Ascending aorta (tissue), 2 donors: ENCODE data around the gene MMEL1. TPM values are rescaled to one million over a fixed set of nuclear protein-coding genes. Genes with fewer than 3 reads are reported as not detected.

Experiments
- DNase-seq, 2 donors: peaks; one replicate each; pipeline ENCODE4 v3.0.0-alpha.2; 2019; ENCODE audit warnings: low spot score in 2 of 2
- H3K27ac ChIP-seq, 2 donors: fragments of 200-600 bp; sonication (generic); one replicate each; pipeline ENCODE4 v1.5.1; 2016 to 2017; ENCODE audit warnings: mild to moderate bottlenecking in 1 of 2
- H3K27me3 ChIP-seq: fragments of 200-600 bp; sonication (generic); one replicate; pipeline ENCODE4 v1.5.1; 2017
- H3K36me3 ChIP-seq, 2 donors: fragments of 200-600 bp; sonication (generic); one replicate each; pipeline ENCODE4 v1.5.1; 2016
- H3K4me1 ChIP-seq, 2 donors: fragments of 200-600 bp; sonication (generic); one replicate each; pipeline ENCODE4 v1.5.1; 2016 to 2017; ENCODE audit warnings: mild to moderate bottlenecking in 1 of 2
- H3K4me3 ChIP-seq, 2 donors: fragments of 200-600 bp; sonication (generic); one replicate each; pipeline ENCODE4 v1.5.1; 2016 to 2017; ENCODE audit warnings: mild to moderate bottlenecking in 1 of 2
- H3K9me3 ChIP-seq, 2 donors: fragments of 200-600 bp; sonication (generic); one replicate each; pipeline ENCODE4 v1.5.1; 2016
- intact Hi-C: fragments of 100-400 bp; cut with DNase I; formaldehyde crosslinking; loops from one replicate; pipeline ENCODE4 v1.15.1; 2023
- total RNA-seq: library from RNA; depleted of rRNA; stranded (reverse); fragments of >200 nt; gene quantifications from one replicate; pipeline ENCODE4 v1.1.0, GENCODE V29; 2016
- TF ChIP-seq, protein P1 (sequence below), 3 experiments: fragments of 200-600 bp in 2 of 3; fragments of 450-650 bp in 1 of 3; sonication (generic) in 2 of 3; IDR thresholded peaks; one replicate each; pipeline ENCODE4 v1.5.1; 2016 to 2019; ENCODE audit warnings: antibody characterized with exemption in 3 of 3, mild to moderate bottlenecking in 1 of 3, moderate library complexity in 1 of 3

Gene MMEL1
- total RNA-seq, 1 donor from 2014 or later, result not detected

GRCh38 chr1:2558420-2558819 lies 74.4 kb downstream of the MMEL1 start:
- H3K27ac ChIP-seq, result no peak overlapping the region
- TF ChIP-seq, protein P1, sequence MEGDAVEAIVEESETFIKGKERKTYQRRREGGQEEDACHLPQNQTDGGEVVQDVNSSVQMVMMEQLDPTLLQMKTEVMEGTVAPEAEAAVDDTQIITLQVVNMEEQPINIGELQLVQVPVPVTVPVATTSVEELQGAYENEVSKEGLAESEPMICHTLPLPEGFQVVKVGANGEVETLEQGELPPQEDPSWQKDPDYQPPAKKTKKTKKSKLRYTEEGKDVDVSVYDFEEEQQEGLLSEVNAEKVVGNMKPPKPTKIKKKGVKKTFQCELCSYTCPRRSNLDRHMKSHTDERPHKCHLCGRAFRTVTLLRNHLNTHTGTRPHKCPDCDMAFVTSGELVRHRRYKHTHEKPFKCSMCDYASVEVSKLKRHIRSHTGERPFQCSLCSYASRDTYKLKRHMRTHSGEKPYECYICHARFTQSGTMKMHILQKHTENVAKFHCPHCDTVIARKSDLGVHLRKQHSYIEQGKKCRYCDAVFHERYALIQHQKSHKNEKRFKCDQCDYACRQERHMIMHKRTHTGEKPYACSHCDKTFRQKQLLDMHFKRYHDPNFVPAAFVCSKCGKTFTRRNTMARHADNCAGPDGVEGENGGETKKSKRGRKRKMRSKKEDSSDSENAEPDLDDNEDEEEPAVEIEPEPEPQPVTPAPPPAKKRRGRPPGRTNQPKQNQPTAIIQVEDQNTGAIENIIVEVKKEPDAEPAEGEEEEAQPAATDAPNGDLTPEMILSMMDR (IDR thresholded peaks at IDR 0.05), result no peak
- peaks cover 0 to 16% of the 10 kb centered on the region in 2 donors for H3K4me1 ChIP-seq
- intact Hi-C loops, result no loop called here
- H3K4me3 ChIP-seq, result no peak overlapping the region
- H3K36me3 ChIP-seq, result peaks cover 0 to 10% of the 10 kb centered on the region in 2 donors
- DNase-seq, result no peak
- no peaks in the 10 kb centered on the region for H3K27me3 ChIP-seq
- no peaks in the 10 kb centered on the region for H3K9me3 ChIP-seq

DNA sequence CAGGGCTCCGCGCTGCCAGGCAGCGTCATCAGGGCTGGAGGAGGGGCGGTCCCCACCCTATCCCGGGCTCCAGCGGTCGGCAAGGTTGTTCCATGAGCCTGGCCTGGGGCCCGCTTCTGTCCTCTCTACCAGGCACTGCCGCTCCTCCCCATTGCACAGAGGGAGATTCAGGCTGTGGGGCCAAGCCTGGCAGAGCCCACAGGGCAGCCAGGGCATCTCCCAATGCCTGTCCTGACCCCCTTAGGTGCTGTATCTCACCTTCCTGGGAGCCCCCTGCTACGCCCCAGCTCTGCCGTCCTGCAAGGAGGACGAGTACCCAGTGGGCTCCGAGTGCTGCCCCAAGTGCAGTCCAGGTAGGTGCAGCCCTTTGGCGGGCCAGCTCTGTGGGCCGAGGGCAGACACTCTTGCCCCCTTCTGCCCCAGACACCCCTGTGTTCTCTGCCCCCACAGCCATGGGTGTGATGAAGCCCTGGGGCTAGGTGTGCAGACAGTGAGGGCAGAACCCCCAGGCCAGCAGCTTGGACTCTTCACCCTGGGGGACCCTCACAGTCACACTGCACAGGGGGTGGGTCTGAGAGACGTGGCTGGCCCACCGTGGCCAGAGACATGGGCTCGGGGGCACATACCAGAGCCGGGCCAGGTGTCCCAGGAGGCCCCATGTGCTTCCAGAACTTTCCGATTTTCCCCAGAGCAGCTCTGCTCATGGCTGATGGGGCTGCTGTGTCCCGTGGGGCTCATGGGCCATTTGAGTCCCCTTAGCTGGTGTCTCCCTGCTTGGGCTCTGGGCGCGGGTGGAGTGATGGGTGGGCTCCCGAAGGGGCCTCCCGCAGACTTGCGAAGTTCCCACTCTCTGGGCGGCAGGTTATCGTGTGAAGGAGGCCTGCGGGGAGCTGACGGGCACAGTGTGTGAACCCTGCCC lies 75.1 kb downstream of the MMEL1 start:
- DNase-seq, result no peak
- Histone ChIP-seq H3K27ac (peak overlapping the region; percentile 69 to 83), H3K4me3 (peak overlapping the region; percentile 71 to 72), H3K4me1 (peaks cover 0 to 16% of the 10 kb centered on the region in 2 donors), H3K9me3 (no peaks in the 10 kb centered on the region), H3K27me3 (no peaks in the 10 kb centered on the region), H3K36me3 (peaks cover 0 to 10% of the 10 kb centered on the region in 2 donors)
- intact Hi-C loops, result no loop called here
- TF ChIP-seq, protein P1 (IDR thresholded peaks at IDR 0.05), result no peak

DNA sequence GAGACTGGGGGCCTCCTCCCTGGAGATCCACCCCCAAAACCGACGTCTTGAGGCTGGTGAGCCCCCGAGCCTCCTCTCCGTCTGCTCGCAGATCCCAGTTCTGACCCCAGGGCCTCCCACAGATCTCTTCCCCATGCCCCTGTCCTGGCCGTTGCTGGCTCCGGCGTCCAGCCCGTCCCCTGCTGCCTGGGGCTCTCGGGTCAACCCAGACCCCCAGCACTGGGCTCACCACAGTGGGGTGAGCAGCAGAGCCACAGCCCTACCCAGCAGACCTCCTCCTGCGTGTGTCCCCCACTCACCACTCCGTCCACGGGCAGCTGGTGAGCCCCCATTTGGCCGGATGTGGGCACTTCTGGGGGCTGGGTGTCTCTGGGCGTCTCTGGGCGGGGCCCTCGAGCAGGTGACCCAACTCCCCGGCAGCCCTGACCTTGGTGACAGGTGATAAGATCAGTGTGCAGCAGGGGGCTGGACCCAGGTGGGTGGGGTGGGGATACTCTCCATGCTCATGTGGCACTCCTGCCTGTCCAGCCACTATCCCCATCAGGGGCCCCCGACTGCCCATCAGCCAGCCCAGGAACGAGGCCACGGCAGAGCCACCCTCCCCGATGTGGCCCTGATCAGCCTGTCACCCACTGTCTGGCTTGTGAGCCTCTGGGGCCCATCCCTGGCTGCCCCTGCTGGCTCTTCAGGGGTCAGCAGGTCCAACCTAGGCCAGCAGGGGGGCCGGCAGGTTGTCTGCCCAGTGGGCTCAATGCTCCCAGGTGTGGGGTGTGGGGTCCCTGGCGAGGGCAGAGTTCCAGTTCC lies 75.9 kb downstream of the MMEL1 start:
- Histone ChIP-seq H3K4me1 (peaks cover 0 to 16% of the 10 kb centered on the region in 2 donors), H3K27ac (peak overlapping the region; percentile 69 to 83), H3K36me3 (peaks cover 0 to 6% of the 10 kb centered on the region in 2 donors), H3K27me3 (no peaks in the 10 kb centered on the region), H3K4me3 (peak overlapping the region; percentile 71 to 72), H3K9me3 (no peaks in the 10 kb centered on the region)
- intact Hi-C loops, result no loop called here
- peak in 1 of 2 donors; percentile 67 for DNase-seq
- TF ChIP-seq, protein P1 (IDR thresholded peaks at IDR 0.05), result no peak

DNA sequence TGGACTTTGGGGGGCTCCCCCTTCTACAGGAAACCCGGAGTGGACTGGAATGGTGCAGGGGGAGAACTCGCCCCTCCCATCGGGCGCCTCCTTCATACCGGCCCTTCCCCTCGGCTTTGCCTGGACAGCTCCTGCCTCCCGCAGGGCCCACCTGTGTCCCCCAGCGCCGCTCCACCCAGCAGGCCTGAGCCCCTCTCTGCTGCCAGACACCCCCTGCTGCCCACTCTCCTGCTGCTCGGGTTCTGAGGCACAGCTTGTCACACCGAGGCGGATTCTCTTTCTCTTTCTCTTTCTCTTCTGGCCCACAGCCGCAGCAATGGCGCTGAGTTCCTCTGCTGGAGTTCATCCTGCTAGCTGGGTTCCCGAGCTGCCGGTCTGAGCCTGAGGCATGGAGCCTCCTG lies 76.5 kb downstream of the MMEL1 start, which contains the start of gene TNFRSF14:
Gene TNFRSF14, plus strand, starts transcription at position 95 of the 401 bp plus-strand sequence. Its CDS starts 294 bp downstream, at position 389.
- H3K4me3 ChIP-seq, result peak within 1 kb of the TSS; percentile 71 to 72
- peak in 1 of 2 donors; percentile 71 for DNase-seq
- no peaks in the 10 kb centered on the region for H3K27me3 ChIP-seq
- peaks cover 0 to 16% of the 10 kb centered on the region in 2 donors for H3K4me1 ChIP-seq
- intact Hi-C loops, result no loop called here
- TF ChIP-seq, protein P1 (IDR thresholded peaks at IDR 0.05), result peak in 1 of 3 experiments; percentile 4
- no peaks in the 10 kb centered on the region for H3K9me3 ChIP-seq
- peak within 1 kb of the TSS; percentile 69 to 83 for H3K27ac ChIP-seq
- H3K36me3 ChIP-seq, result peaks cover 0 to 4% of the 10 kb centered on the region in 2 donors

GRCh38 chr1:2555634-2556276 lies 77.1 kb downstream of the MMEL1 start:
- H3K27ac ChIP-seq, result peak overlapping the region; percentile 69 to 83
- H3K36me3 ChIP-seq, result peaks cover 0 to 4% of the 10 kb centered on the region in 2 donors
- no peaks in the 10 kb centered on the region for H3K27me3 ChIP-seq
- intact Hi-C loops, result no loop called here
- peak overlapping the region; percentile 71 to 72 for H3K4me3 ChIP-seq
- H3K9me3 ChIP-seq, result no peaks in the 10 kb centered on the region
- peaks cover 0 to 16% of the 10 kb centered on the region in 2 donors for H3K4me1 ChIP-seq
- DNase-seq, result peak; percentile 78 to 90
- TF ChIP-seq, protein P1 (IDR thresholded peaks at IDR 0.05), result no peak
